Suprapubic skin (tissue), 4 donors: ENCODE measurements around the gene KRT81.

Experiments used
- CTCF ChIP-seq, 2 donors: fragments of 200-600 bp in 1 of 2; fragments of 450-650 bp in 1 of 2; sonication (generic) in 1 of 2; IDR thresholded peaks; one replicate each; pipeline ENCODE4 v1.5.1; 2016 to 2019; ENCODE audit warnings: antibody characterized with exemption in 2 of 2, mild to moderate bottlenecking in 1 of 2, moderate library complexity in 1 of 2
- EP300 ChIP-seq: sonication (generic); formaldehyde crosslinking; IDR thresholded peaks from one replicate; pipeline ENCODE4 v1.6.1; 2017; ENCODE audit warnings: antibody characterized with exemption
- POLR2A ChIP-seq, 2 donors: fragments of 450-650 bp; IDR thresholded peaks; one replicate each; pipeline ENCODE4 v1.6.1; 2017; ENCODE audit warnings: antibody characterized with exemption in 2 of 2, mild to moderate bottlenecking in 2 of 2, moderate library complexity in 2 of 2
- POLR2AphosphoS5 ChIP-seq, 3 donors: sonication (generic); formaldehyde crosslinking; IDR thresholded peaks; one replicate each; pipeline ENCODE4 v1.6.1; 2017; ENCODE audit warnings: antibody characterized with exemption in 3 of 3

- TF ChIP-seq CTCF (IDR thresholded peaks at IDR 0.05) (no peak), EP300 (no peak), POLR2A (IDR thresholded peaks at IDR 0.05) (no peak), POLR2AphosphoS5 (IDR thresholded peaks at IDR 0.05) (no peak)
These were observed 35.3 kb downstream of the KRT81 start for GRCh38 chr12:52255926-52256583.
